Measurements from ENCODE around the gene PDE4D.

GRCh38 chr5:59341760-59342159 lies 551.8 kb downstream of the PDE4D start:
- TF ChIP-seq, protein P1, sequence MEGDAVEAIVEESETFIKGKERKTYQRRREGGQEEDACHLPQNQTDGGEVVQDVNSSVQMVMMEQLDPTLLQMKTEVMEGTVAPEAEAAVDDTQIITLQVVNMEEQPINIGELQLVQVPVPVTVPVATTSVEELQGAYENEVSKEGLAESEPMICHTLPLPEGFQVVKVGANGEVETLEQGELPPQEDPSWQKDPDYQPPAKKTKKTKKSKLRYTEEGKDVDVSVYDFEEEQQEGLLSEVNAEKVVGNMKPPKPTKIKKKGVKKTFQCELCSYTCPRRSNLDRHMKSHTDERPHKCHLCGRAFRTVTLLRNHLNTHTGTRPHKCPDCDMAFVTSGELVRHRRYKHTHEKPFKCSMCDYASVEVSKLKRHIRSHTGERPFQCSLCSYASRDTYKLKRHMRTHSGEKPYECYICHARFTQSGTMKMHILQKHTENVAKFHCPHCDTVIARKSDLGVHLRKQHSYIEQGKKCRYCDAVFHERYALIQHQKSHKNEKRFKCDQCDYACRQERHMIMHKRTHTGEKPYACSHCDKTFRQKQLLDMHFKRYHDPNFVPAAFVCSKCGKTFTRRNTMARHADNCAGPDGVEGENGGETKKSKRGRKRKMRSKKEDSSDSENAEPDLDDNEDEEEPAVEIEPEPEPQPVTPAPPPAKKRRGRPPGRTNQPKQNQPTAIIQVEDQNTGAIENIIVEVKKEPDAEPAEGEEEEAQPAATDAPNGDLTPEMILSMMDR (IDR thresholded peaks at IDR 0.05), result no peak
- no peak for TF ChIP-seq POLR2A (IDR thresholded peaks at IDR 0.05)
